ENCODE data around the gene CDH6. TPM values are rescaled to one million over a fixed set of nuclear protein-coding genes. Genes with fewer than 3 reads are reported as not detected.

The CDH6 gene
- total and polyA plus RNA-seq, 9 donors = 0.68 to 19.2 (median 2.5) TPM

- no peaks in the 10 kb centered on the region for H3K4me1 ChIP-seq (ENCODE audit: insufficient read depth)
- DNase-seq = no peak
- no peaks in the 10 kb centered on the region for H3K36me3 ChIP-seq
- H3K27me3 ChIP-seq = no peaks in the 10 kb centered on the region
- H3K9me3 ChIP-seq = no peaks in the 10 kb centered on the region
- 78 to 86% (median 85%) methylated on average over 2 of the region's 2 CpGs for WGBS, 3 donors
- TF ChIP-seq EP300 (IDR thresholded peaks at IDR 0.05) = no peak
- TF ChIP-seq CTCF (IDR thresholded peaks at IDR 0.05) = no peak
- no peak for TF ChIP-seq POLR2A (IDR thresholded peaks at IDR 0.05)
- H3K27ac ChIP-seq = no peak overlapping the region
- intact Hi-C loops (cut with DNase I) = no loop called here
- H3K4me3 ChIP-seq = no peak overlapping the region
These were observed 171.6 kb downstream of the CDH6 start for GRCh38 chr5:31364881-31365636.

DNA sequence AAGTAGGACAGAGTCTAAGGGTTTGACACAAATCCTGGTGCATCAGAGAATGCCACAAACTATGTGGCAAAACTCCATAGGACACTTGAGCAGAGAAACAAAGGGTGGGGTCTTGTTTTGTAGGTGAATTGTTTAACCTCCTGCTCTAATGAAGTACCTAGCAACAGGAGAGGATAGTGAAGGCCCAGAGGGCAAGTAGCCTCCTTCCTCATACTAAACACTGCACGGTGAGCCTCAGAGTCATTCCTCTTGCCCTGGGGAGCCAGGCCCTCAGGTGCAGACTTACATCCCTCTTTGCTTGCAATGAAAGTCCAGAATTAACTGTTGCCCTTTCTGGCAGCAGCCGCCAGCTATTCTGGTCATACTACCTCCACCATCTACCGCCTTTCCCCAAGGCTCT lies 172.3 kb downstream of the CDH6 start:
- intact Hi-C loops (cut with DNase I) = no loop called here
- no peak for TF ChIP-seq EP300 (IDR thresholded peaks at IDR 0.05)
- TF ChIP-seq CTCF (IDR thresholded peaks at IDR 0.05) = no peak
- no peak for TF ChIP-seq POLR2A (IDR thresholded peaks at IDR 0.05)
- H3K4me1 ChIP-seq (ENCODE audit: insufficient read depth) = no peaks in the 10 kb centered on the region
- H3K27me3 ChIP-seq = no peaks in the 10 kb centered on the region
- H3K27ac ChIP-seq = no peak overlapping the region
- no peaks in the 10 kb centered on the region for H3K9me3 ChIP-seq
- WGBS, 3 donors = 90 to 95% (median 93%) methylated on average over 3 of the region's 3 CpGs
- DNase-seq = no peak
- H3K4me3 ChIP-seq = no peak overlapping the region
- H3K36me3 ChIP-seq = no peaks in the 10 kb centered on the region

- TF ChIP-seq CTCF (IDR thresholded peaks at IDR 0.05) = no peak
- no peak for TF ChIP-seq EP300 (IDR thresholded peaks at IDR 0.05)
- no peak for TF ChIP-seq POLR2A (IDR thresholded peaks at IDR 0.05)
- no peak overlapping the region for H3K4me3 ChIP-seq
- H3K27me3 ChIP-seq = no peaks in the 10 kb centered on the region
- H3K4me1 ChIP-seq (ENCODE audit: insufficient read depth) = no peaks in the 10 kb centered on the region
- no peak for DNase-seq
- no peaks in the 10 kb centered on the region for H3K9me3 ChIP-seq
- intact Hi-C loops (cut with DNase I) = no loop called here
- H3K36me3 ChIP-seq = no peaks in the 10 kb centered on the region
- no peak overlapping the region for H3K27ac ChIP-seq
- WGBS, 3 donors = 30 to 46% (median 33%) methylated on average over 5 of the region's 5 CpGs
These were observed 173.5 kb downstream of the CDH6 start for GRCh38 chr5:31366941-31367340.

DNA sequence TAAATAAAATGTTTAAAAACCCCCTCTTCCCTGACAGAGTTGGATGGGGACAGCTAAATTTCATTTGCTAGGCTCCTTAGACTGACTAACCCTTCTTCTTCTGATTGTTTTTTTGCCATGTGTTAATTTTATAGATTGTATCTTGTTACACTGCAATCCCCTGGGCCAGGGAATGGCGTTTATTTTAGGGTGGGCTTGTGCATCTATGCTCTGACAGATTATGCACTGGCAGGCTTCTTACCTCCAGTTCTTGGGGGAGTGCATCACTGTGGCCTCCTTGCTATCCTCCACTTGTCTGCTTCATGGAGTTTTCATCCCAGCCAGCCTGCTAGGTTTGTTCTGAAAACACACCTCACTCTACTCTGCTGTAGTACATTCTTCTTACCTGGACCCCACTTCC lies 178.6 kb downstream of the CDH6 start:
- Histone ChIP-seq H3K36me3 (no peaks in the 10 kb centered on the region), H3K27me3 (no peaks in the 10 kb centered on the region), H3K4me3 (no peak overlapping the region), H3K4me1 (ENCODE audit: insufficient read depth) (no peaks in the 10 kb centered on the region), H3K9me3 (no peaks in the 10 kb centered on the region), H3K27ac (no peak overlapping the region)
- no peak for TF ChIP-seq EP300 (IDR thresholded peaks at IDR 0.05)
- no peak for TF ChIP-seq CTCF (IDR thresholded peaks at IDR 0.05)
- no peak for TF ChIP-seq POLR2A (IDR thresholded peaks at IDR 0.05)
- intact Hi-C loops (cut with DNase I) = no loop called here
- DNase-seq = no peak
- WGBS, 3 donors = 17 to 58% (median 31%) methylated on average over 1 of the region's 1 CpG
